Testis (tissue), 3 donors: ENCODE data around the gene CPZ. TPM values are rescaled to one million over a fixed set of nuclear protein-coding genes. Genes with fewer than 3 reads are reported as not detected.

Experiments
- DNase-seq: peaks from one replicate; pipeline ENCODE4 v3.0.0-alpha.2; 2019
- H3K27ac ChIP-seq, 2 donors: fragments of 200-600 bp; sonication (generic); one replicate each; pipeline ENCODE4 v1.5.1; 2019
- H3K27me3 ChIP-seq: fragments of 200-600 bp; sonication (generic); one replicate; pipeline ENCODE4 v1.5.1; 2019
- H3K36me3 ChIP-seq: fragments of 200-600 bp; sonication (generic); one replicate; pipeline ENCODE4 v1.5.1; 2017; ENCODE audit warnings: low read depth; ENCODE audit errors: missing control alignments
- H3K4me1 ChIP-seq: fragments of 200-600 bp; sonication (generic); one replicate; pipeline ENCODE4 v1.5.1; 2019
- H3K4me3 ChIP-seq, 2 donors: fragments of 200-600 bp; sonication (generic); one replicate each; pipeline ENCODE4 v1.5.1; 2017 to 2019
- H3K9me3 ChIP-seq: fragments of 200-600 bp; sonication (generic); one replicate; pipeline ENCODE4 v1.5.1; 2017
- POLR2A ChIP-seq: fragments of 450-650 bp; IDR thresholded peaks from one replicate; pipeline ENCODE4 v1.6.1; 2017; ENCODE audit warnings: antibody characterized with exemption, mild to moderate bottlenecking, moderate library complexity
- WGBS, 2 donors: methylation state at CpG; one replicate each; pipeline ENCODE4 v1.1.5; 2018; 5-methylcytosine and 5-hydroxymethylcytosine counted together
- intact Hi-C: fragments of 100-400 bp; cut with DNase I; formaldehyde crosslinking; loops from one replicate; pipeline ENCODE4 v1.15.1; 2023; ENCODE audit warnings: low total_unique reads
- polyA plus RNA-seq: library from polyadenylated mRNA; stranded (reverse); fragments of 350-450 nt; fragmentation: Illumina TruSeq; extraction: RNeasy Lipid Tissue Mini Kit (QIAGEN cat#74804); gene quantifications from one replicate; pipeline ENCODE4 v1.2.3, GENCODE V29; 2014; ENCODE audit warnings: low read depth, low replicate concordance; ENCODE audit not compliant: insufficient read depth
- total RNA-seq, 2 donors: library from RNA; depleted of rRNA; stranded (reverse); fragments of >200 nt; gene quantifications; one replicate each; pipeline ENCODE4 v1.2.3, GENCODE V29; 2016
- TF ChIP-seq, protein P1 (sequence below), 3 experiments: fragments of 450-650 bp in 2 of 3; fragments of 200-600 bp in 1 of 3; sonication (generic) in 1 of 3; IDR thresholded peaks; one replicate each; pipeline ENCODE4 v1.5.1; 2016 to 2019; ENCODE audit warnings: antibody characterized with exemption in 3 of 3, mild to moderate bottlenecking in 2 of 3, moderate library complexity in 1 of 3

The CPZ gene
- total and polyA plus RNA-seq, 3 donors from 2014 or later: 2.0 to 21.9 (median 10.2) TPM

DNA sequence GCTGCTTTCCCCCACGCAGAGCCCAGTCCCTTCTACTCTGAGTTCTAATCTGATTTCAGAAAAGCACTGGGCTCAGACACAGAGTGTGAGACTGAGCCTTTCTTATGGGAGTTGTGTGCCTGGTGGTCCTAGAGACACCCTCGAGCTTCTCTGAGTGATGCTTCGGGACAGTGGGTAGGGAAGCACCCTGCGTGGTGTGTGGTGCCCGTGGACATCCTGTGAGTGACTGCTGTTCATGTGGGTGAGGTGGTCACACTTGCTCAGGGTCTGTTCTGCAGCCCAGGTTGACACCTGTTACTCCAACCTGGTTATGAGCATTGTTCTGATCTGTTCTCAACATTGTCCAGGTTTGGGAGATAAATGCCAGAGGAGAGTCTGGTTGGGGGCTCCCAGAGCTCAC is 6.3 kb upstream of the CPZ start:
- no peak for DNase-seq
- H3K27me3 ChIP-seq: no peaks in the 10 kb centered on the region
- 66 to 80% methylated on average over 1 to 5 of the region's 5 CpGs for WGBS, 2 donors
- H3K9me3 ChIP-seq: no peaks in the 10 kb centered on the region
- H3K4me3 ChIP-seq: no peak overlapping the region
- intact Hi-C loops: no loop called here
- no peaks in the 10 kb centered on the region for H3K36me3 ChIP-seq
- no peak for TF ChIP-seq POLR2A
- TF ChIP-seq, protein P1, sequence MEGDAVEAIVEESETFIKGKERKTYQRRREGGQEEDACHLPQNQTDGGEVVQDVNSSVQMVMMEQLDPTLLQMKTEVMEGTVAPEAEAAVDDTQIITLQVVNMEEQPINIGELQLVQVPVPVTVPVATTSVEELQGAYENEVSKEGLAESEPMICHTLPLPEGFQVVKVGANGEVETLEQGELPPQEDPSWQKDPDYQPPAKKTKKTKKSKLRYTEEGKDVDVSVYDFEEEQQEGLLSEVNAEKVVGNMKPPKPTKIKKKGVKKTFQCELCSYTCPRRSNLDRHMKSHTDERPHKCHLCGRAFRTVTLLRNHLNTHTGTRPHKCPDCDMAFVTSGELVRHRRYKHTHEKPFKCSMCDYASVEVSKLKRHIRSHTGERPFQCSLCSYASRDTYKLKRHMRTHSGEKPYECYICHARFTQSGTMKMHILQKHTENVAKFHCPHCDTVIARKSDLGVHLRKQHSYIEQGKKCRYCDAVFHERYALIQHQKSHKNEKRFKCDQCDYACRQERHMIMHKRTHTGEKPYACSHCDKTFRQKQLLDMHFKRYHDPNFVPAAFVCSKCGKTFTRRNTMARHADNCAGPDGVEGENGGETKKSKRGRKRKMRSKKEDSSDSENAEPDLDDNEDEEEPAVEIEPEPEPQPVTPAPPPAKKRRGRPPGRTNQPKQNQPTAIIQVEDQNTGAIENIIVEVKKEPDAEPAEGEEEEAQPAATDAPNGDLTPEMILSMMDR (IDR thresholded peaks at IDR 0.05): no peak
- no peaks in the 10 kb centered on the region for H3K4me1 ChIP-seq
- no peak overlapping the region for H3K27ac ChIP-seq

DNA sequence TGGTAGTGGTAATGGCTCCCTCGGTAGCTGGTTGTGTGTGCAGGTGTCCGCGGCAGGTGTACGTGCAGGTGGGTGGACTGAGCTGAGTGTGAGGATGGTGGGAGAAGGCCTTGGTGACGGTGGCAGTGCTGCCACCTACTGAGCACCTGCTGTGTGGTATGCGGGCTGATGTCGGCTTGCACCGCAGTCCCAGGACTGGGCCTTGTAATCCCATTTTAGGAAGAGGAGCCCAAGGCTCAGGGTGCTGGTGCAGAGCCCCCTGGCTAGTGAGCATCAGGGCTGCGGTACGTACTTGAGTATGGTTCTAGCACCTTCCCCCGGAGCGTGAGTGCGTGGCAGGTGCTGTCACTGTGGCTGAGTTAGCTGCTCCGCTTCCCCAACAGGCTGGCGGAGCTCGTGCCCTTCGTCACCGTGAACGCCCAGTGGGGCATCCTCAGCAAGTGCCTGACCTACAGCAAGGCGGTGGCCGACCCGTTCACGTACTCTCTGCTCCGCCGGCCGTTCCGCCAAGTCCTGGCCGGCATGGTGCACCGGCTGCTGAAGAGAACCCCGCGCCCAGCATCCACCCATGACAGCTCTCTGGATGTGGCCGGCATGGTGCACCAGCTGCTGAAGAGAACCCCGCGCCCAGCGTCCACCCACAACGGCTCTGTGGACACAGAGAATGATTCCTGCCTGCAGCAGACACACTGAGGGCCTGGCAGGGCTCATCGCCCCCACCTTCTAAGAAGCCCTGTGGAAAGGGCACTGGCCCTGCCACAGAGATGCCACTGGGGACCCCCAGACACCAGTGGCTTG is 5.7 kb upstream of the CPZ start:
- no peak for DNase-seq
- Histone ChIP-seq H3K9me3 (no peaks in the 10 kb centered on the region), H3K36me3 (no peaks in the 10 kb centered on the region), H3K4me1 (no peaks in the 10 kb centered on the region), H3K4me3 (no peak overlapping the region), H3K27ac (no peak overlapping the region), H3K27me3 (no peaks in the 10 kb centered on the region)
- 81 to 83% methylated on average over 10 to 37 of the region's 37 CpGs for WGBS, 2 donors
- intact Hi-C loops: no loop called here
- TF ChIP-seq POLR2A: no peak
- TF ChIP-seq, protein P1 (IDR thresholded peaks at IDR 0.05): no peak

DNA sequence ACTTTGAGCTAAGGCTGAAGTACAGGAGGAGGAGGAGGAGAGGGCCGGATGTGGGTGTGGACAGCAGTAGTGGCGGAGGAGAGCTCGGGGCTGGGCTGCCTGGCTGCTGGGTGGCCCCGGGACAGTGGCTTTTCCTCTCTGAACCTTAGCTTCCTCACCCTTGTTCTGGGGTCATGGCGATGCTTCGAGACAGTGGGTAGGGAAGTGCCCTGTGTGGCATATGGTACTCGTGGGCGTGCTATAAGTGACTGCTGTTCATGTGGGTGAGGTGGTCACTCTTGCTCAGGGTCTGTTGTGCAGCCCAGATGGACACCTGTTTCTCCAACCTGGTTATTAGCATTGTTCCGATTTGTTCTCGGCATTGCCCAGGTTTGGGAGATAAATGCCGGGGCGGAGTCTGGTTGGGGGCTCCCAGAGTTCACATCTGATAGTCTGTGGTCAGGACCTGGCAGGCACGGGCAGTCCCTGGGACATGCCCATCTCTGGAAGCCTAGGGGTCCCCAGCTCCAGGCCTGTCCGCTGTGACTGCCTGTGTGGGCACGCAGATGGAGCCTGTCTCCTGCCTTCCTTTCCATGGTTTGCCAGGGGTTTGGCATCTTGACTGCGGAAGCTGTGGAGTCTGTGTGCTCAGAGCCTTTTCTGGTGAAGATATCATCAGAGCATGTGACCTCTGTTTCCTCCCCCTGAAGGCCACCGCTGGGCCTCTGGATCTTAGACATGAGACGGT is 4.9 kb upstream of the CPZ start:
- Histone ChIP-seq H3K9me3 (no peaks in the 10 kb centered on the region), H3K4me3 (no peak overlapping the region), H3K36me3 (no peaks in the 10 kb centered on the region), H3K27me3 (no peaks in the 10 kb centered on the region), H3K27ac (no peak overlapping the region), H3K4me1 (no peaks in the 10 kb centered on the region)
- WGBS, 2 donors: 77 to 90% methylated on average over 13 to 18 of the region's 18 CpGs
- no peak for DNase-seq
- no peak for TF ChIP-seq POLR2A
- TF ChIP-seq, protein P1 (IDR thresholded peaks at IDR 0.05): no peak
- intact Hi-C loops: no loop called here

DNA sequence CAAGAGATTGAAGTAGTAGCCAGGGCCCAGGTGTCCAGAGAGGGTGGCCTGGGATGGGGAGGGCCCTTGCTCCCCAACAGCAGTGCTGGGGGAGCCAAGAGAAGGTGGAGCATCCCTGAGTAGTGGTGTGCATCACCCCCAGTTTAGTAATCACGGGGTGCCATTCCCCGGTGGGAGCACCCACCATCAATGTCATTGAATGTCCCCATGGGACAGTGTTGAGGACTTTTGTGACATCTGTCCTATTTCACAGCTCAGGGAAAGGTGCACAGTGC is 4.4 kb upstream of the CPZ start:
- H3K4me1 ChIP-seq: no peaks in the 10 kb centered on the region
- H3K36me3 ChIP-seq: no peaks in the 10 kb centered on the region
- intact Hi-C loops: no loop called here
- no peak for DNase-seq
- WGBS, 2 donors: 89% methylated on average over 2 of the region's 2 CpGs; no CpG with 5 or more reads in 1 of the 2 donors
- H3K9me3 ChIP-seq: no peaks in the 10 kb centered on the region
- H3K27me3 ChIP-seq: no peaks in the 10 kb centered on the region
- TF ChIP-seq, protein P1 (IDR thresholded peaks at IDR 0.05): no peak
- no peak for TF ChIP-seq POLR2A
- no peak overlapping the region for H3K27ac ChIP-seq
- no peak overlapping the region for H3K4me3 ChIP-seq
